Transverse colon (tissue), 4 donors: Measurements from ENCODE around the gene TUG1. TPM values are rescaled to one million over a fixed set of nuclear protein-coding genes. Genes with fewer than 3 reads are reported as not detected.

Experiments
- DNase-seq: peaks from one replicate; pipeline ENCODE4 v3.0.0-alpha.2; 2019
- H3K27ac ChIP-seq, 4 donors: fragments of 200-600 bp; sonication (generic); 2 replicates each; pipeline ENCODE4 v1.5.1; 2016 to 2018; ENCODE audit warnings: inconsistent platforms in 4 of 4
- H3K27me3 ChIP-seq: fragments of 200-600 bp; sonication (generic); 2 replicates; pipeline ENCODE4 v1.5.1; 2017; ENCODE audit warnings: inconsistent platforms
- H3K36me3 ChIP-seq, 4 donors: fragments of 200-600 bp; sonication (generic); 2 replicates each; pipeline ENCODE4 v1.5.1; 2017 to 2019; ENCODE audit warnings: inconsistent platforms in 4 of 4
- H3K4me1 ChIP-seq, 4 donors: fragments of 200-600 bp; sonication (generic); 2 replicates each; pipeline ENCODE4 v1.5.1; 2017 to 2020; ENCODE audit warnings: inconsistent platforms in 4 of 4
- H3K4me3 ChIP-seq, 4 donors: fragments of 200-600 bp; sonication (generic); 1 replicate in 1 of 4; 2 replicates in 3 of 4; pipeline versions ENCODE4 v1.5.1 to v1.6.1; 2017 to 2019; ENCODE audit warnings: inconsistent platforms in 4 of 4
- H3K9me3 ChIP-seq, 2 donors: fragments of 200-600 bp; sonication (generic); 2 replicates each; pipeline ENCODE4 v1.5.1; 2017 to 2019; ENCODE audit warnings: inconsistent platforms in 2 of 2
- CTCF ChIP-seq, 5 experiments: fragments of 200-600 bp in 3 of 5; fragments of 450-650 bp in 2 of 5; sonication (generic) in 3 of 5; IDR thresholded peaks; 1 replicate in 2 of 5; 2 replicates in 3 of 5; pipeline ENCODE4 v1.5.1; 2016 to 2017; ENCODE audit warnings: antibody characterized with exemption in 5 of 5, inconsistent platforms in 3 of 5, mild to moderate bottlenecking in 2 of 5, moderate library complexity in 1 of 5
- EP300 ChIP-seq: sonication (generic); formaldehyde crosslinking; IDR thresholded peaks from one replicate; pipeline ENCODE4 v1.6.1; 2017; ENCODE audit warnings: antibody characterized with exemption, low read depth
- POLR2A ChIP-seq: fragments of 450-650 bp; IDR thresholded peaks from one replicate; pipeline ENCODE4 v1.6.1; 2016; ENCODE audit warnings: antibody characterized with exemption, mild to moderate bottlenecking, moderate library complexity
- POLR2AphosphoS5 ChIP-seq, 3 donors: sonication (generic); formaldehyde crosslinking; IDR thresholded peaks; one replicate each; pipeline ENCODE4 v1.6.1; 2016; ENCODE audit warnings: antibody characterized with exemption in 3 of 3
- WGBS, 2 donors: methylation state at CpG; one replicate each; pipeline ENCODE4 v1.1.5; 2018; ENCODE audit warnings: low coverage in 1 of 2; 5-methylcytosine and 5-hydroxymethylcytosine counted together
- in situ Hi-C, 4 donors: fragments of 200-750 bp; cut with MboI; loops; one replicate each; pipeline versions ENCODE4 v1.15.0 to v1.15.1; 2017; ENCODE audit warnings: low sequenced_read_pairs in 3 of 4, low pct_ligation_motif_present in 1 of 4, low pct_unique_long_range_greater_than_20kb in 1 of 4
- intact Hi-C: fragments of 100-400 bp; cut with DNase I; formaldehyde crosslinking; loops from one replicate; pipeline ENCODE4 v1.15.1; 2023; ENCODE audit warnings: low total_unique reads
- total RNA-seq, 4 donors: library from RNA; depleted of rRNA; stranded (reverse); fragments of >200 nt; gene quantifications; one replicate each; pipeline ENCODE4 v1.1.0, GENCODE V29; 2016

The TUG1 gene
- 100 to 1,000 TPM in 3 of 4 donors, 10 to 100 TPM in 1; 77.7 to 294 (median 112) TPM for total RNA-seq

GRCh38 chr22:30968924-30969531 is at the start of gene TUG1:
Gene TUG1, plus strand, starts transcription at chr22:30969265.
- peak; percentile 99 for DNase-seq
- H3K27me3 ChIP-seq, result no peaks in the 10 kb centered on the region
- 1% methylated on average over 63 of the region's 67 CpGs; no CpG with 5 or more reads in 1 of the 2 donors for WGBS, 2 donors
- peak within 1 kb of the TSS; percentile 94 to 99 (median 96) for H3K27ac ChIP-seq
- no peaks in the 10 kb centered on the region for H3K9me3 ChIP-seq
- peak; percentile 81 for TF ChIP-seq POLR2A
- peak; percentile 94 to 97 (median 94) for TF ChIP-seq POLR2AphosphoS5 (IDR thresholded peaks at IDR 0.05)
- TF ChIP-seq EP300, result no peak
- intact Hi-C loops (no loop called here), in situ Hi-C loops (loop anchor here in 1 of 4 donors (5.0 kb wide), 1 partner anchor 113 kb away; the partner anchor contains the start of gene SMTN)
- peaks cover 0 to 47% (median 22%) of the 10 kb centered on the region in 4 donors for H3K4me1 ChIP-seq
- H3K36me3 ChIP-seq, result peaks cover 0 to 33% (median 15%) of the 10 kb centered on the region in 4 donors
- peak within 1 kb of the TSS; percentile 83 to 97 (median 89) for H3K4me3 ChIP-seq

- Histone ChIP-seq H3K27ac (no peak overlapping the region), H3K4me1 (peaks cover 0 to 15% (median 6%) of the 10 kb centered on the region in 4 donors), H3K9me3 (peaks cover 0 to 9% of the 10 kb centered on the region in 2 donors), H3K27me3 (no peaks in the 10 kb centered on the region), H3K36me3 (no peaks in the 10 kb centered on the region), H3K4me3 (no peak overlapping the region)
- DNase-seq, result no peak
- in situ Hi-C loops, result loop anchor here in 2 of 4 donors (10.0 to 25.0 kb wide), 2 partner anchors 283 to 285 kb away; partner anchors contain the start of gene SLC35E4 (in 2 of the 2)
- intact Hi-C loops, result no loop called here
- TF ChIP-seq CTCF (IDR thresholded peaks at IDR 0.05), result no peak
- TF ChIP-seq POLR2AphosphoS5 (IDR thresholded peaks at IDR 0.05), result no peak
- no peak for TF ChIP-seq EP300
- TF ChIP-seq POLR2A, result no peak
- WGBS, 2 donors, result 72 to 81% methylated on average over 3 to 7 of the region's 7 CpGs
Measured at GRCh38 chr22:30919973-30920372, 49.1 kb upstream of the TUG1 start.

GRCh38 chr22:30920407-30920806 is 48.7 kb upstream of the TUG1 start:
- TF ChIP-seq POLR2A (no peak), CTCF (IDR thresholded peaks at IDR 0.05) (peak; percentile 83 to 93 (median 90))
- no peak overlapping the region for H3K27ac ChIP-seq
- no peak overlapping the region for H3K4me3 ChIP-seq
- H3K9me3 ChIP-seq, result peaks cover 0 to 7% of the 10 kb centered on the region in 2 donors
- H3K4me1 ChIP-seq, result peaks cover 0 to 15% (median 6%) of the 10 kb centered on the region in 4 donors
- H3K36me3 ChIP-seq, result no peaks in the 10 kb centered on the region
- peak; percentile 80 for DNase-seq
- H3K27me3 ChIP-seq, result no peaks in the 10 kb centered on the region
- in situ Hi-C loops (loop anchor here in 1 of 4 donors (25.0 kb wide), 1 partner anchor 283 kb away; the partner anchor contains the start of gene SLC35E4), intact Hi-C loops (no loop called here)
- WGBS, 2 donors, result 1% methylated on average over 9 of the region's 9 CpGs

- WGBS, 2 donors, result 36 to 65% methylated on average over 4 to 6 of the region's 6 CpGs
- Histone ChIP-seq H3K36me3 (no peaks in the 10 kb centered on the region), H3K27ac (peak overlapping the region in 1 of 4 donors; percentile 11), H3K9me3 (peaks cover 0 to under 1% of the 10 kb centered on the region in 2 donors), H3K27me3 (no peaks in the 10 kb centered on the region), H3K4me1 (peaks cover 0 to 15% (median 6%) of the 10 kb centered on the region in 4 donors), H3K4me3 (peak overlapping the region in 2 of 4 donors; percentile 31 to 48)
- TF ChIP-seq CTCF (IDR thresholded peaks at IDR 0.05) (no peak), POLR2AphosphoS5 (IDR thresholded peaks at IDR 0.05) (no peak), EP300 (no peak), POLR2A (no peak)
- intact Hi-C loops (no loop called here), in situ Hi-C loops (loop anchor here in 1 of 4 donors (25.0 kb wide), 1 partner anchor 284 kb away; the partner anchor contains the start of gene SLC35E4)
- no peak for DNase-seq
Measured at GRCh38 chr22:30921108-30921507, 48.0 kb upstream of the TUG1 start.
